HG03378 (cell line): ENCODE results near the gene ZNF471.
A peak's percentile ranks its signal among the peaks of the same experiment; 100 is the strongest.

Source experiments
- ATAC-seq: cut with Tn5 transposase; IDR thresholded peaks from one replicate; pipeline ENCODE4 v1.9.1; 2021; ENCODE audit warnings: mild to moderate bottlenecking, moderate library complexity; ENCODE audit not compliant: unreplicated experiment

Gene ZNF471

DNA sequence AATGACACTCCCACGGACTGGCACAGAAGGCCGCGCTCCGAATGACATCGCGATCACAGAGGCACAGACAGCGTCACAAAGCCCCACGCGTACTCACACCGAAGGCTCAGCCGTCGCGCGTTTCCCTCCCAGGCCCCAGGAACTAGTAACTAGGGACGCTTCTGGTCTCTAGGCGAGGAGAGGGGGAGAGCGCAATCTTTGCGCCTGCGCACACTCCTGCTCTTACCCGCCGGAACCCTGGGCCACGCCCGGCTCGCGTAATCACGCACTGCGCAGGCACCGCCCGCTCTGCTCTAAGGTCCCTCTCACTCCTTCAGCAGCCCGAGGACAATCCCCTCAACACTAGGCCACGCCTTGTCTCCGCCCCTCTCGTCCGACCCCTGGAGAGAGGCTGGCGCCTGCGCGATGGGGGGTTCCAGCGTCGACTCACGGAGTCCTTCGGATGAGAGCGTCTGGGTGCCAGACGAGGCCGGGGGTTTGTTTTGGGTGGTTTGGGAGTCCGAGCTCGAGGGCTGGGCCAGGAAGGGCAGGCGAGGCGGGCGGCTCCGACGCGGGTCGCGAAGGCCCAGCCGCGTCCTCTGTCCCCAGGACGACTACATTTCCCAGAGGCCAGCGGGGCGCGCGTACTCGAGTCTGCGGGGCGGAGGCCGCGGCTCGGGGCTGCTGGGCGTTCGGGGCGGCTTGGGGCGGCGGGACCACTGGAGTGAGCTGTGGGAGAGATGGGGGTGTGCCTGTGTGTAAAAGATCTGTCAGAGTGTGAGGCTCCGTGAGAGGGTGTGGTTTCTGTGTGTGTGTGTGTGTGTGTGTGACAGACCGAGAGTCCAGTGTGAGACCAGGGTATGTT, at the start of gene ZNF471:
ZNF471 (plus strand) TSS at position 410 of the 844 bp plus-strand sequence. CDS start 3,717 bp downstream, outside the sequence.
- ATAC-seq, result peak; percentile 70

DNA sequence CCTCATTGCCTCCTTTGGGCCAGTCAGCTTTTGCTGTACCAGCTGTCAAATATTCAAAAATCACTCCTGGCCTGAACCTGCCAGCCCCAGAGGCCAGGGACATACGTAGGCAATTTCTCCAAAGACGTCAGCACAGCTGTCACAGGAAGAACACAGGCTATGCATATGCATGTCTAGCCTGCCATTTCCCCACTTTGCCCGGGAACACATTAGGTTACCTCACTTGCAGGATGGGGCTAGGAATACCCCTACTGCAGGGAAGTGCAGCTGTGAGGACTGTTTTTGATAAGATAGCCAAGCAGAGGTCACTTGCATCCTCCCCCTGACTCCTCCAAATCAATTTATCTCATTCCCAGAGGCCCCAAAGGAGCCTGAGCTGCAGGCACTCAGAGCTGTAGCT, 33.3 kb upstream of the ZNF471 start:
- ATAC-seq, result no peak

DNA sequence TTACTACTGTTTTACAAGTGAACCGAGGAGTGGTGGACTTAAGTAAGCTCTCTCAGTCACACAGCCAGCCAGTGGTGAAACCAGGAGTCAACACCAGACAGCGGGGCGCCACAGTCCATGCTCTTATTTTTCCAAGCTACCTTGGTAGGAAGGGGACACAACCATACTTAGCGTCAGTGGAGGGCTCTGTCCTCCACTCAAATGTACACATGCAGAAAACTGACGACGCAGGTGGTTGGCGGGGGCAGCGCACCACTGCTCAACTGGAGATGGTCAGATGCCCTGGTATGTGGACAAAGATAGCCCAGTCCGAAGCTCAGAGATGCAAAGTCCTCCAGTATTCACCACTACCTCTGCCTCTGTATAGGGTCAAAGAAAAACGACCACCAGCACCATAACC, 31.6 kb upstream of the ZNF471 start:
- no peak for ATAC-seq

DNA sequence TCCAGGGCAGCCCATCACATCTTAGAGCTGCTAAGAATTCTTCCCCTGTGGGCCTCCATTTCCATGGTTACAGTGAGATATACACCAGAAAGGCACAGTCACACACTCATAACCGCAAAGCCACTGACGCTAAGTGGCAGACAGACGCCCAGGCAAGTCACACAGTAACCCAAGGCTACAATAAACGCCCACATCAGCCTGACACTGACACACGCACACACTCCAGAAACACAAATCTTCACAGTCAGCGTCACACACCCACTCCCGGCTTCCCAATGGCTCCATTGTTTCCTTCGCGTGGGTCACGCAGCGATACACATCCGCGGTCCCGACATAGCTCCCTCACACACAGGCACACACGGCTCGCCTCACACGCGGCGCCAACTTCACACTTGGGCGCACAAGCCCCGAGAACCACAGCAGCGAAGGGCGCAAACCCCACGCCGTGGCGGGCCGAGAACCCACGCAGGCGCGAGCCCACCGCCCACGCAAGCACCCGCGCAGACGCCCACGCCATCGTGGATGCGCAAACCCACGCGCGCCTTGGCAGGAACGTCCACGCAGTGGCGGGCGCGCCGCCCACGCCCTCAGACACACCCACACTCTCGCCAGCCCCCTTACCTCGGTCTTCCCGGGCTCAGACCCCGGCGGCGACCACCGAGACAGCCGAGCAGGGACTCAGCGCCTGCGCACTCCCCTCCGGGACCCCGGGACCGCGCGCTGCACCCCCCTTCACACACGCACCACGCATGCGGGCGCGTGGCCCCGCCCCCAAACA, 30.8 kb upstream of the ZNF471 start, which contains the start of gene ZNF667:
ZNF667 (minus strand) TSS at position 695 of the 778 bp plus-strand sequence. CDS start 14,975 bp downstream, outside the sequence.
- ATAC-seq, result no peak

DNA sequence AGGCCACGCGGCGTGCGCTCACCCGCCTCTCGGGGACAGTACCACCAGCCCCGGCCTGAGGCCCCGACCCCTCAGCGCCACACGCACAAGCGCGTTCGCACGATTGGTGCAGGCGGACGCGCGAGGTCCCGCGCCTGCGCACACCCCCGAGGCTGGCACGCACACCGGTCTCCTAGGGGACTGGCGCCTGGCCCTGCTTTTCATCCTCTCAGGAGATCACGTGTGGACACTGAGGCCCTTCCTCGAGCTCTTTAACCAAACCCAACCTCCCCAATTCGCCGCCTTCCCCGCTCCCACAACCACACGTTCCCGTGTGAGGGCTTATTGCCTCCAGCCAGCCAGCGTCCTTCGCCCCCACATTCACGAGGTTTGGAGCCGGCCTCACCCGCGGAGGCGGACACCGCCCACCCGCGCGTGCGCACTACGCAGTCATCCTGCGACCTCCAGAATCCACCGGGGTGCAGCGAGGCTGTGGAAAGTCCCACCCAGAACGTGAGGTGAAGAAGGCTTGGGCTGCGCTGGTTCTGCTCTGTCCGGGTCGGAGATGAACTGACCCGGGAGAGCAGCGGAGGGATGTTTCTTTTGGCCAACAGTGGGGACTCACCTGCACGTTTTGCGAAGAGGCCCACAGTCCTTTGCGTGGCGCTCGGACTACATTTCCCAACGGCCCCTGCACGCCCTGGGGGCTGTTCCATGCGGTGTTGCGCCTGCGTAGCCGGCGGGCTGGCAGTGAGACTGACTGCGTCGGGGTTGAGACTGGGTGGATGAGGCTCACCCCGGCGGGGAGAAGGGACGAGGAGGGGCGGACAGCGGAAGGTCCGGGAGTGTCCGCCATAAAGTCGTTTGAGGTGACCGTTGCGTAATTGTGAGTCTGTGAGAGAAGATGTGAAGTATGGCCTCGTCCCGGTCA, 30.0 kb upstream of the ZNF471 start:
- ATAC-seq, result no peak

DNA sequence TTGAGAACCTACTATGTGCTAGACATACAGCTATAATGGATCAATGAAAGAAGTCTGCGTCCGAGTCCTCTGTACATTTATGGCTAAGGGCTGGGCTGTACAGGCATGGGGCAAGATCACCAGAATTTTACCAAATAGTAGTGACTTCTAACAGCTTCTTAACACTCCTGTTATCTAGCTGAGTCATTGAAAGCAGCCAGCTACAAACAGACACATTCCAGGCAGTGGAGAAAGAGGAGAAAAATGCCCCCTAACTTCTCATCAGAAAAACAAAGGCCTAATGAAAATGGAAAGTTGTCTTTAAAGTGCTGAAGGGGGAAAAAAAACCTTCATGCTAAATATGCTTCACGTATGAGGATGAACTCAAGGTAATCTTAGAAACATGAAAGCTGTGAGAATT, 16.3 kb upstream of the ZNF471 start:
- no peak for ATAC-seq

DNA sequence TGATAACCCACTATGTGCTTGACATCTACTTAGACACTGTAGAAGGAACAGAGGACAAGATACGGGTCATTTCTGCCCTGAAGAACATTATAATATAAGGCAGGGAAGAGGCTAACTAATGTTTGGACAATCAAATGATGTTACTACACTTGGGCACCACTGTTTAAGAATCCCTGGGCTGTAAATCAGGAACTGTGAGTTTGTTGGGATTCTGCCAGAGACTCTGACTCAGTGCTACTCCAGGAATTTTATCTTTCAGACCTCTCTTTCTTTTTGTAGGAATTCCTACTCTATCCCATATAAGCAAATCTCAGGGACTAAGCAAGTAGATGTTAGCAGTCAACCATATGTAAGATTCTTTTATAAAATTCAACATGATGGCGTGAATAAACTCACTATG, 3.1 kb upstream of the ZNF471 start:
- ATAC-seq, result no peak

DNA sequence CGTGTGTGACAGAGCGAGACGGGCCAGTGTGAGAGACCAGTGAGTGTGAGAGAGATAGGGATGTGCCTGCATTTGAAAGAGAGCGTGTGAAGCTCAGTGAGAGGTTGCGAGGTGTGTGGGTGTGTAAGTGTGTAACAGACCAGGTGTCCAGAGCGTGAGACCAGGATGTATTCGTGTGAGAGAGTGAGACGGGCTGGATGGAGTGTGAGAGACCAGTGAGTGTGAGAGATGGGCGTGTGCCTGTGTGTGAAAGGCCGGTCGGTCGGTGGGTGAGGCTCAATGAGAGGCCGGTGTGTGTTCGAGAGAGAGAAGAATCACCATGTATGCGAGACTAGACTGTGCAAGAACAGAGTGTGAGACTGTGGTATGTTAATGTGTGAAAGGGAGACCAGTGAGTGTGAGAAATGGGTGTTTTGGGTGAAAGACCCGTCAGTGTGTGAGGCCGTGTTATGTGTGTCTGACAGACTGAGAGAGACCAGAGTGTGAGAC, 679 bp downstream of the ZNF471 start:
- ATAC-seq, result no peak

DNA sequence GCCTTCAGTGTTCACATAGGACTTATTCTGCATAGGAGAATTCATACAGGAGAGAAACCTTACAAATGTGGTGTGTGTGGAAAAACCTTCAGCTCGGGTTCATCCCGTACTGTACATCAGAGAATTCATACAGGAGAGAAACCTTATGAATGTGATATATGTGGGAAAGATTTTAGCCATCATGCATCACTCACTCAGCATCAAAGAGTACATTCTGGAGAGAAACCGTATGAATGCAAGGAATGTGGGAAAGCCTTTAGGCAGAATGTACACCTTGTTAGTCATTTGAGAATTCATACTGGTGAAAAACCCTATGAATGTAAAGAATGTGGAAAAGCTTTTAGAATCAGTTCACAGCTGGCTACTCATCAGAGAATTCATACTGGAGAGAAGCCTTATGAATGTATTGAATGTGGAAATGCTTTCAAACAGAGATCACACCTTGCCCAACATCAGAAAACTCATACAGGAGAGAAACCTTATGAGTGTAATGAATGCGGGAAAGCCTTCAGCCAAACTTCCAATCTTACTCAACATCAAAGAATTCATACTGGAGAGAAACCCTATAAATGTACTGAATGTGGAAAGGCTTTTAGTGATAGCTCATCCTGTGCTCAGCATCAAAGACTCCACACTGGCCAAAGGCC, 17.7 kb downstream of the ZNF471 start:
- ATAC-seq, result no peak

DNA sequence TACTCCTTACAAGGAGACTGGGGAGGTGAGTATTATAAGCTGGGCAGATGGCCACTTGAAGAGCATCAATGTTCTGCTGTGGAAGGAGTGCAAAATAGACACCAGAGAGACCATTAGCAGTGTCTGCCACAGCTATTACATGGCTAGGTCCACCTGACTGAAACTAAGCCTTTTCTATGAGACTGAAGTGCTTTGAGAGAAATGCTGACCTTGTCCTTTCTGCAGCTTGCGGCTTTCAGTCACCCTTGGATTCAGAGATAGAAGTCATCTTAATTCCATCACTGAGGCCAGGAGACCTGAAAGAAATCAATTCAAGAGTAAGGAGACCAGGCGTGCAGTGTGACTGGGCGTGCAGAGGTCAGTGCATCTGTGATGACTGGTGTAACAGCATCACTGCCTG, 29.8 kb downstream of the ZNF471 start:
- no peak for ATAC-seq

DNA sequence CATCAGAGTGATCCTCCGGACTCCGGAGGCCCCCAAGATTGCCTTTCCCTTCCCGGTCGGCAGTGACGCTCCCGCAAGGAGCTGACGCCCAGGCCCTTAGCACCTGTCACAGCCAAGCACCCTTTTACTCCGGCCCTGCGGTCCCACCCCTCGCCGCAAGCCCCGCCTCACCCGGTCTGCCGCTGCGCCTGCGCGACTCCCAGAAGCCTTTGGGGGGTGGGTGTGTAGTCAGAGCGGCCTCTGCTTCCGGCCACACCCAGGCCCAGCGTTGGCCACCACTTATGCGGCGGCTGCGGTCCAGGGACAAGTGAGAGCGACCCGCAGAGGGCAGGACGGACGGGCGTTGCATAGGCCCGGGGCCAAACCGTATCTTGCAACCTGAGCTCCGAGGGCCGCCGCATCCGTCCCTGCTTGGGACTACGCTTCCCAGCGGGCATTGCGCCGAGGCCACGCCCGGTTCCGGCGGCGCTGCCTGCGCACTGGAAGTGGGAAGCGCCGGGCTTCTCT, 30.7 kb downstream of the ZNF471 start:
- peak; percentile 74 for ATAC-seq

DNA sequence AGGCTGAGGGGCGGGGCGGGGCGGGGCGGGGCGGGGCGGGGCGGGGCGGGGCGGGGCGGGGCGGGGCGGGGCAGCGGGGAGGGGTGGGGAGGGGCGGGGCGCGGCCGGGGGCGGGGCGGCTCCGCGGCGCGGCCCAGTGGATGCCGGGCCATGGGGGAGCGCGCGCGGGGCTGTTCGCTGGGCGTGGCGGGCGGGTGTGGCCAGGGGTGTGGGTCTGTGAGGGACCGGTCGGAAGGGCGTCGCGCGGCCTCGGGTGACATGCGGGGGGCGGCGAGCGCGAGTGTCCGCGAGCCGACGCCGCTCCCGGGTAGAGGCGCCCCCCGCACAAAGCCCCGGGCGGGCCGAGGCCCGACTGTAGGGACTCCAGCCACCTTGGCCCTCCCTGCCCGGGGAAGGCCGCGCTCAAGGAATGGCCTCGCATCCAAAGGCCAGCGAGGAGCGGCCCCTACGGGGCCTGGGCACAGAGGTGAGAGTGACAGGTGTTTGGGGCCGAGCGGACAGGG, 31.2 kb downstream of the ZNF471 start, which contains the start of gene ZFP28:
ZFP28 (plus strand) TSS at position 188 of the 503 bp plus-strand sequence; CDS start at position 259, 71 bp downstream.
- no peak for ATAC-seq

DNA sequence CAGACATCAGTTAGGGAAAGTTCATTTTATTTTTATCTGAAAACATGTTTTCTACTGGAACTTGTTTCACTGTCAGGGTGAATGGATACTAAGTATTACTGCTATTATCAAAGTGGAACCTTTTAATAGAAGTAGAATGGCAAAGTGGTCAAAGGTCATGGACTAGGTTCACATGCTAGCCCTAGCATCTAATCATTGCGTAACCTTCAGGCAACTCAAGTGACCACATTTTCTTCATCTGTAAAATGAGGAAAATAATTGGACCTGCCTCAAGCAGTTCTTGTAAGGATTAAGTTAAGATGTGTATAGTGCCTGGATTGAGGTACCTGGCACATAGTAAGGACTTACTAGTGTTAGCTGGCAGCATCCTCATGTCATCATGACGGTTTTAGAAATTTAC, 36.1 kb downstream of the ZNF471 start:
- ATAC-seq, result no peak

DNA sequence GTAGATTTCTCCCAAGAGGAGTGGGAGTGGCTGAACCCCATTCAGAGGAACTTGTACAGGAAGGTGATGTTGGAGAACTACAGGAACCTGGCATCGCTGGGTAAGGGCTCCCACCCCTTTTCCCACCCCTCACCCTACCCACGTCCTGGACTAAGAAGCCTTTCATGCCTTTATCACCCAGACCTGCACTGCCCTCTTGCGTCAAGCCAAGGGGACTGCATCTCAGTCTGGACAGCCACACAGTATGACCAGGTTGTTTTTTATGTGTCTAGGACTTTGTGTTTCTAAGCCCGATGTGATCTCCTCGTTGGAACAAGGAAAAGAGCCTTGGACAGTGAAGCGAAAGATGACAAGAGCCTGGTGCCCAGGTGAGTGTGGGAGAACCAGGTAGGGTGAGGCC, 39.9 kb downstream of the ZNF471 start:
- ATAC-seq, result no peak

DNA sequence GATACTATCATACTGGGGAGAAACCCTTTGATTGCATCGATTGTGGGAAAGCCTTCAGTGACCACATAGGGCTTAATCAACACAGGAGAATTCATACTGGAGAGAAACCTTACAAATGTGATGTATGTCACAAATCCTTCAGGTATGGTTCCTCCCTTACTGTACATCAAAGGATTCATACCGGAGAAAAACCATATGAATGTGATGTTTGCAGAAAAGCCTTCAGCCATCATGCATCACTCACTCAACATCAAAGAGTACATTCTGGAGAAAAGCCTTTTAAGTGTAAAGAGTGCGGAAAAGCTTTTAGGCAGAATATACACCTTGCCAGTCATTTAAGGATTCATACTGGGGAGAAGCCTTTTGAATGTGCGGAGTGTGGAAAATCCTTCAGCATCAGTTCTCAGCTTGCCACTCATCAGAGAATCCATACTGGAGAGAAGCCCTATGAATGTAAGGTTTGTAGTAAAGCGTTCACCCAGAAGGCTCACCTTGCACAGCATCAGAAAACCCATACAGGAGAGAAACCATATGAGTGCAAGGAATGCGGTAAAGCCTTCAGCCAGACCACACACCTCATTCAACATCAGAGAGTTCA, 46.7 kb downstream of the ZNF471 start:
- no peak for ATAC-seq

DNA sequence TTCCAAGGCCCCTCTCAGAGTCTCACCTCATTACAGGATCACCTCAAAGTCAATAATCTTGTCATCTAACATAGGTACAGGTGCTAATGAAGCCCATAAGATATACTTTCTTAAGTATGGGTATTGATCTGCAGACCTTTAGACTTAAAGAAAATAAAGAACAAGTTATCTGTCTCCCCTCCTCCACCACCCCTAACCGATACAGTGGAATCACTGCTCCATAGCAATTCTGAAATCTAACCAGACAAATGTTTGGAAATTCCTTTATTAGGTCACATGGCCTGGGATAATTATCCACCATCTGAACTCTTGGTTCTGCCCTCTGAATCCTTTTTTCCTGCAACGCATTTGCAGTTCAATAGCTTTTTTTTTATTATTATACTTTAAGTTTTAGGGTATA, 55.1 kb downstream of the ZNF471 start:
- no peak for ATAC-seq

DNA sequence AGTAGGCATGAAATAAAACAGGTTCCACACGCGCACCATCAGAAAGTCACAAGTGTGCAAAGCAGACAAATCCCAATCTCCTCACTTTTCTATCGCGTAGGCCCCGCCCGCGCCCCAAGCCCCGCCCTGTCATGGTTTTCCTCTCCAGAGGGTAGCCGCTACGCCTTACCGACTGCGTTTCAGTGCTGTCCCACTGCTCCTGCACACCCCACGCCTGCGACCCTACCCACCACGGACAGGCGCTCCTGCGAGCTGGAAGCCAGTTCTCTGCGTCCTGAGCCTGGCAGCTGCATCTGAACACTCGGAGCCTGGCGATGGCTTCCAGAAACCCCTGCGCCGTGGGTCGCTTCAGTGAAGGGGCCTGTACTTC, 59.2 kb downstream of the ZNF471 start:
- peak; percentile 38 for ATAC-seq

DNA sequence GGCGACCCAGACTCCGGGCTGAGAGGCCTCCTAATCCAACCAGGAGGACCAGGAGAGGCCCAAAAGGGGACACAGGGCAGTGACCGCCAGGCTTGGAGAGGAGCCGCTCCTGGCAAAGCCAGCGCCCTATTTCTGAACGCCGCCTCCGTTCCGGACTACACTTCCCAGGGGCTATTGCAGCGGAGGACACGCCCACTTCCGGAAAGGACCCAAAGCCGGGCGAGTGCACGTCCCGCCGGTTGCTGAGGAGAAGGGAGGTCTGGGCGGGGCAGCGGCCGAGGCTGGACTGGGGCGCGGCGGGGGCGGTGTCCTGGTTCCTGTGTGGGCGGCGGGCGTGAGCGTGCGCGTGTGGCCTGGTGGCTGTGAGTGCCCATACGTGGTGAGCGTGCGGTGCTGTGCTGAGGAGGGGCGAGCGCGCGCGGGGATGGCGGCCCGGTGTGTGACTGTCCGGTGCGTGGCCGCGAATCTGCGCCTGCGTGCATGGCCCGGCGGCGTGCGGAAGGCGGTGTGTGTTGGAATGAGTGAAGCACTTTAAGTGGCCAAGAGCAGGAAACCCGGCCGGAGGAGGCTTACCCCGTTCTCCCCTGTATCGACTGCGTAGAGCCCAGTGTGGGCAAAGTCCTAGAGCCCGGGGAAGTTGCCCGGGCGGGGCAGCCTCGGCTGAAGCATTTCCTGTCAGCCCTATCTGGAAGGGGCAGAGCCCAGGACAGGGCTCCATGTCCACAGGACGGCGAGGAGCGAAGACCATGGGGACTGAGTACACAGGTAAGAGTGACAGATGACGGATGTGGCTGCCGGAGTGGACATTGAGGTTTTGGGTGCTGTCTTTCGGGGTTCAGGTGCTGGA, 59.8 kb downstream of the ZNF471 start, which contains the start of gene ZNF470:
ZNF470 (plus strand) TSS at position 195 of the 847 bp plus-strand sequence. CDS start 2,844 bp downstream, outside the sequence.
- ATAC-seq, result peak; percentile 94
